ENCODE data around the gene NBPF3. TPM values are rescaled to one million over a fixed set of nuclear protein-coding genes. Genes with fewer than 3 reads are reported as not detected.
"Not testable (repeated sequence)": the region's sequence is repeated elsewhere in the genome, so short reads cannot be mapped to it uniquely, and the experiment has no call there.

The NBPF3 gene
- 1.9 and 3.9 TPM in 2 replicates for polyA plus RNA-seq (2014; cell fraction: cytosol; rRNA removed)
- 3.2 and 4.7 TPM in 2 replicates for polyA plus RNA-seq (2014; cell fraction: nucleus; rRNA removed)

GRCh38 chr1:21439721-21440629 is at the start of gene NBPF3:
Gene NBPF3, plus strand, starts transcription at chr1:21440137. Its CDS starts 4,950 bp downstream, at chr1:21445087.
- DNase-seq (ENCODE audit: low spot score): peak; percentile 65

- DNase-seq (ENCODE audit: low spot score): no peak
Observed at GRCh38 chr1:21391497-21391896, 48.4 kb upstream of the NBPF3 start.

GRCh38 chr1:21392587-21393263 is 47.2 kb upstream of the NBPF3 start:
- DNase-seq (ENCODE audit: low spot score): no peak

GRCh38 chr1:21396516-21396915 is 43.4 kb upstream of the NBPF3 start:
- DNase-seq (ENCODE audit: low spot score): no peak

DNA sequence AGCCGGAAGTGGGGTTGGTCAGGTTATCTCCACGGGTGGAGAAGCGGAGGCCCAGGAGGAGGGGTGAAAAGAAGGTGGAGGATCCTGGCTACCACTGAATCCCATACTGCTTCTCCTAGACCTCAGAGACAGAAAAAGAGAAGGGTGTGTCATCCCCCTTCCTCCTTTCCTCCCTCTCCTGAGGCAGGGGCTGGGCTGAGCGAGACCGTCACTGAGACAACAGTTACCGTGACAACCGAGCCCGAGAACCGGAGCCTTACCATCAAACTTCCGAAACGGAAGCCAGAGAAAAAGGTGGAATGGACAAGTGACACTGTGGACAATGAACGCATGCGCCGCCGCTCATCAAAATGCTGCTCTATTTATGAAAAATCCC is 42.1 kb upstream of the NBPF3 start:
- DNase-seq (ENCODE audit: low spot score): peak; percentile 21

GRCh38 chr1:21401726-21402346 is 38.1 kb upstream of the NBPF3 start:
- not testable (repeated sequence) for DNase-seq (ENCODE audit: low spot score)

GRCh38 chr1:21406659-21407058 is 33.3 kb upstream of the NBPF3 start:
- no peak for DNase-seq (ENCODE audit: low spot score)

- DNase-seq (ENCODE audit: low spot score): not testable (repeated sequence)
Observed at GRCh38 chr1:21409897-21410296, 30.0 kb upstream of the NBPF3 start.

DNA sequence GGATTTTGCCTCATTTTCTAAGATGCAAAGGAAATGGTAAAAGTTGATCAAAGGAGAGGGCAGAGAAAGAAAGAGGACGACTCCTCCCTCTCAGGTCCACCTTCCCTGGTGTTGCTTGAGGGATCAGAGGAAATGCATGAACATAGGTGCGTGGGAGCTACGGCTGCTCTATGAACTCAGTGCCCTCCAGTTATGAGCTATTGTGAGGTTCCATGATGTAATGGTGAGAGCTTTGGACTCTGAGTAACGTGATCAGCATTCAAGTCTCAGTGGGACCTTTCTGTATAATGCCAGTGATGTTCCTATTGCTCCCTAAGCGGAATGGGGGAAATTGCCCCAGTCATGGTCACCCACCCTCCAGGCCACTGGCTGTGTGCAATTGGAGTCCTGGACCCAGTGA is 25.9 kb upstream of the NBPF3 start:
- DNase-seq (ENCODE audit: low spot score): no peak

- DNase-seq (ENCODE audit: low spot score): not testable (repeated sequence)
Observed at GRCh38 chr1:21420378-21420777, 19.6 kb upstream of the NBPF3 start.

DNA sequence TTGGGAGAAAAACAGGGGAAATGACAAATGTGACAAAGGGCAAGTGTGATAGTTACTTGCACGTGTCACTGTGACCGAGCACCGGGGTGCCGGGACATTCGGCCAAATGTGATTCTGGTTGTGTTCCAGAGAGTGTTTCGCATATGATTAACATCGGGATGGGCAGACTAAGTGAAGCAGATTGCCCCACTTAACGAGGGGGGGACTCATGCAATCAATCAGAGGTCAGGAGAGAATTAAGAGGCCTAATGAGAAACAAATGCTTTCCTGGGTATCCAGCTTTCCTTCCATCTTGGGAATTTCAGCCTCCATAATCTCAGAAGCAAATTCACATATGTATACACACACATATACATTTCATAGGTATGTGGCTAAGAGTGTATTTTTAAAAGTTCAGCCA is 18.6 kb upstream of the NBPF3 start:
- not testable (repeated sequence) for DNase-seq (ENCODE audit: low spot score)

GRCh38 chr1:21427798-21428480 is 12.0 kb upstream of the NBPF3 start:
- DNase-seq (ENCODE audit: low spot score): not testable (repeated sequence)

GRCh38 chr1:21428481-21429073 is 11.4 kb upstream of the NBPF3 start:
- not testable (repeated sequence) for DNase-seq (ENCODE audit: low spot score)

DNA sequence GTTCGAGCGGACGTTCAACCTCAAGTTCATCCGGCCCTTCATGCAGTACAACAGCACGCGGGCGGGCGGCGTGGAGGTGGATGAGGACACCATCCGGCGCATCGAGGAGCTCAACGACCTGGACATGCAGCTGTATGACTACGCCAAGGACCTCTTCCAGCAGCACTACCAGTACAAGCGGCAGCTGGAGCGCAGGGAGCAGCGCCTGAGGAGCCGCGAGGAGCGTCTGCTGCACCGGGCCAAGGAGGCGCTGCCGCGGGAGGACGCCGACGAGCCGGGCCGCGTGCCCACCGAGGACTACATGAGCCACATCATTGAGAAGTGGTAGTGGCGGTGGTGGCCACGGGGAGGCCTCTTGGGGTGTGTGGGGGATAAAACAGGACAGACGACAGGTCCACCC is 10.7 kb upstream of the NBPF3 start:
- not testable (repeated sequence) for DNase-seq (ENCODE audit: low spot score)

DNA sequence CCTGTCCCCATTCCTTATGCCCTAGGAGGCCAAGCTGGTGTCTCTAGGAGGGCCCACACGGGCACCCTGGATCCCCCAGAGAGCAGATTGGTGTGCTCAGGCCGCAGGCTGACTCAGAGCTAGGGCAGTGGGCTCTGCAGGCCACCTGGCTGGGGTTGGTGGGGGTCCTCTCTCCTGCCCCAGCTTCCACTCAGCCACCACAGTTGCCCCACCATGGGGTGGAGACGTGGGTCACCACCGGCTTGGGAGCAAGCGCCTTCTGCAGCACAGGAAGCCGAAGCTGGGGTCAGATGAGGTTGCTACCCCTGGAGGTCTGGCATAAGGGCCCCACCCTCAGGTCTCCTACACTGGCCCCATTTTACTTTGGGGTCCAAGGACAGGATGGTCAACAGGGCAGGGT is 9.1 kb upstream of the NBPF3 start:
- not testable (repeated sequence) for DNase-seq (ENCODE audit: low spot score)

- no peak for DNase-seq (ENCODE audit: low spot score)
Observed at GRCh38 chr1:21434394-21434793, 5.5 kb upstream of the NBPF3 start.

DNA sequence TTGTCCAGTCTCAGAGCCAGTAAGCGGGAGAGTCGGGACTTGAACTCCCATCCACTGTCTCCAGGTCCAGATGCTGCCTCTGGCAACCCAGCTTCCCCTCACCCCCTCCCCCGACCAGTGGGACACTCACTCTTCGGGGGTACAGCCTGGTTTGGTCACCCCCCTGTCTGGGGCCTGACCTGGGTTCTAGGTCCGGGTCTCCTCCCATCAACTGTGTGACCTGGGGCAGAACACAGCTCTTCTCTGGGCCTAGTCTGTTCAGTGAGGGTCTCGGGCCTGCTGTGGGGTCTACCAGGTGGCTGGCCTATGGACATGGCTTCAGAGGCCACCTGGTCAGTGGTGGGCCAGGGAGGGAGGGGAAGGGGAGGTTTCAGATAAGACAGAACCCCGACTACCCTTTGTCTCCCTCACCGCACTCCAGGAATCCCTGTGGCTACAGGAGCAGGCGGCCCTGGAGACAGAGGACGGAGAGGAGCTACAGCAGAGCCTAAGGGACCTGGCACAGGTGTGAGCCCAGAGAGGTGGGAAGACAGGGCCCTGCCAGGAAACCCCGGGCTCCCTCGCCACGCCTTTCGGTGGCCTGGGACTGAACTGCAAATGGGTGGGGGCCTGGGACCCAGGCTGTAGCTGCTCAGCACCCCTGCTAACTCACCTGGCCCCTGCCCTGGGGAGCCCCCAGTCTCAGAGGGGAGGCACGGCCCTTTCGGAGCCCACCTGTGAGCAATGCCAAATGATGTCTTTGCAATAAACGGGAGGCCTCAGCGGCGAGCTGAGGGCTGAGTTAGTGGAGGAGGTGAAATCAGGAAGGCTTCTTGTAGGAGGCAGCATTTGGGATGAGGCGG is 4.1 kb upstream of the NBPF3 start:
- no peak for DNase-seq (ENCODE audit: low spot score)

GRCh38 chr1:21436488-21437340 is 3.2 kb upstream of the NBPF3 start:
- DNase-seq (ENCODE audit: low spot score): peak; percentile 22

GRCh38 chr1:21437341-21437640 is 2.6 kb upstream of the NBPF3 start:
- no peak for DNase-seq (ENCODE audit: low spot score)
